Activated CD4-positive, alpha-beta T cell treated with anti-CD3 and anti-CD28 coated beads for 1 hour (primary cell): ENCODE measurements around the gene PCNX3.

Source experiments
- DNase-seq: peaks from one replicate; pipeline ENCODE4 v3.0.0-alpha.2; 2020

The PCNX3 gene

GRCh38 chr11:65615229-65615949 lies at the start of gene PCNX3:
Gene PCNX3 (plus strand): TSS chr11:65615776. CDS start chr11:65616312, 536 bp downstream.
- peak; percentile 100 for DNase-seq

GRCh38 chr11:65569164-65569972 lies 46.2 kb upstream of the PCNX3 start:
- no peak for DNase-seq

GRCh38 chr11:65569973-65570918 lies 45.3 kb upstream of the PCNX3 start, which contains the start of gene ZNRD2:
Gene ZNRD2 (plus strand): TSS chr11:65570477. CDS start chr11:65570492, 15 bp downstream.
- DNase-seq: peak; percentile 98

- no peak for DNase-seq
Measured at GRCh38 chr11:65571420-65571819, 44.2 kb upstream of the PCNX3 start.

- no peak for DNase-seq
Measured at GRCh38 chr11:65571940-65572339, 43.6 kb upstream of the PCNX3 start.

- DNase-seq: peak; percentile 83
Measured at GRCh38 chr11:65572356-65573051, 43.1 kb upstream of the PCNX3 start, which contains the start of gene FAM89B. Gene FAM89B (plus strand): TSS chr11:65572538. CDS start chr11:65572670, 132 bp downstream.

- DNase-seq: no peak
Measured at GRCh38 chr11:65573391-65574079, 42.0 kb upstream of the PCNX3 start.

GRCh38 chr11:65574109-65574810 lies 41.3 kb upstream of the PCNX3 start:
- DNase-seq: peak; percentile 77

GRCh38 chr11:65574811-65575567 lies 40.6 kb upstream of the PCNX3 start:
- DNase-seq: no peak

GRCh38 chr11:65575568-65576231 lies 39.9 kb upstream of the PCNX3 start, which contains the start of gene EHBP1L1:
Gene EHBP1L1 (plus strand): TSS chr11:65576053. CDS start chr11:65576303, 250 bp downstream.
- peak; percentile 68 for DNase-seq

GRCh38 chr11:65576232-65576866 lies 39.2 kb upstream of the PCNX3 start:
- no peak for DNase-seq

GRCh38 chr11:65576867-65577755 lies 38.5 kb upstream of the PCNX3 start:
- DNase-seq: no peak

GRCh38 chr11:65577756-65578109 lies 37.8 kb upstream of the PCNX3 start:
- no peak for DNase-seq

GRCh38 chr11:65578134-65578533 lies 37.4 kb upstream of the PCNX3 start:
- DNase-seq: no peak

GRCh38 chr11:65578667-65579066 lies 36.9 kb upstream of the PCNX3 start:
- no peak for DNase-seq

- DNase-seq: no peak
Measured at GRCh38 chr11:65579291-65579690, 36.3 kb upstream of the PCNX3 start.

- no peak for DNase-seq
Measured at GRCh38 chr11:65580031-65580692, 35.4 kb upstream of the PCNX3 start.
